H1 (cell line): ENCODE data around the gene LECT2. TPM values are rescaled to one million over a fixed set of nuclear protein-coding genes. Genes with fewer than 3 reads are reported as not detected.

Experiments used
- JUN ChIP-seq: IDR thresholded peaks from 2 replicates; pipeline ENCODE4 v1.6.1; 2011; ENCODE audit warnings: low read depth, mild to moderate bottlenecking, improper control_type of control experiment, low read length
- POLR2AphosphoS5 ChIP-seq: IDR thresholded peaks from 2 replicates; pipeline ENCODE4 v1.6.1; 2011; ENCODE audit warnings: low read depth, low read length
- SIX5 ChIP-seq: IDR thresholded peaks from 2 replicates; pipeline ENCODE4 v1.6.1; 2011; ENCODE audit warnings: mild to moderate bottlenecking, low read depth, low read length
- TCF12 ChIP-seq: IDR thresholded peaks from 2 replicates; pipeline ENCODE4 v1.6.1; 2011; ENCODE audit warnings: low read depth, mild to moderate bottlenecking, low read length
- YY1 ChIP-seq: IDR thresholded peaks from 2 replicates; pipeline ENCODE4 v1.6.1; 2011; ENCODE audit warnings: low read depth, mild to moderate bottlenecking, low read length
- polyA plus RNA-seq, 7 experiments: library from polyadenylated mRNA; depleted of rRNA in 3 of 7; stranded (reverse) in 5 of 7; unstranded in 2 of 7; fragments of >200 nt in 5 of 7; fragments of 200-250 nt in 2 of 7; gene quantifications; 1 replicate in 5 of 7; 2 replicates in 1 of 7; 4 replicates in 1 of 7; pipeline versions ENCODE4 v1.2.1 to v1.2.3, GENCODE V29; 2011 to 2013; ENCODE audit warnings: missing spikeins in 2 of 7, mixed read lengths in 2 of 7
- total RNA-seq: library from RNA; stranded (reverse); fragmentation: NEBNext Ultra II Directional; extraction: Animal tissue kit (Norgen Biotek cat#: 25700); gene quantifications from 2 replicates; pipeline ENCODE4 v1.2.1, GENCODE V29; 2021
- TF ChIP-seq, protein P1 (sequence below): IDR thresholded peaks from 2 replicates; pipeline ENCODE4 v1.6.1; 2012; ENCODE audit warnings: inconsistent platforms
- TF ChIP-seq, protein P2 (sequence below): fragments of 300-600 bp; sonication (generic); IDR thresholded peaks from 2 replicates; pipeline ENCODE4 v1.7.1; 2012; ENCODE audit warnings: low read length, moderate library complexity, mild to moderate bottlenecking, inconsistent platforms; ENCODE audit not compliant: insufficient replicate concordance

LECT2 gene
- total and polyA plus RNA-seq, 2 of the 8 experiments (the other 6 are each of a cell fraction or from before 2014, with no cell fraction given) = not detected

DNA sequence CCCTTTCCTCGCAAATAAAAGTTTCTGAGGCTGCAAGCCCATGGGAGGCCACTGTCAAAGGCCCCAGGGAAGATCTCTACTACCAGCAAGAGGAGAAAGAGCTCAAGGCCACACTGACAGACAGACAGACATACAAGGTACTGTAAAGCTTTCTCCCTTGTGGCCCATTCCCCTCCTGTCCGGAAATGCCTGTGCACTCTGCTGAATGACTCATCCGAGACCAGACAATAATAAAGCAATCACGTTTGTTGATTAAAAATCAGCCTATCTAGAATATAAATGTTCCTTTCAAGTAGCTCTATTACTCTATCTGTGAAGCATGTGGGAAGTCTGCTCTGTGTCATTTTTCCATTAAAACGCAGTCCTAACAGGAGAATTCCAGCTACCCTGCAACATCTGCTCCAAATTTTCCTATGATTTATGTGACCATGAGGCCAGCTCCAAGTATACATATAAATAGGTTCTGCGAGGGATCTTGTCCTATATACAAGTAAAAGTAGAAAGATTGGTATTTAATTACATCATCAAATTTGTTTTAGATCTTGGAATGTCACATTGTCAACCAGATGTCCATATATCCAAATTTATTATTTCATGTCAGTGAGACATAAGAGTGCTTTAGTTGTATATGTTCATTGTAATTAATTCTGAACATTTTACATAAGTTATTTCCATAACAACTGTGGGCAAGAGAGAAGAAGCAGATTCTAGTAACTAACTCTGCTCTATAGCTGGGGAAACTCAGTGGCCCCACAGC is 39.3 kb upstream of the LECT2 start (continued):
- TF ChIP-seq, protein P1, sequence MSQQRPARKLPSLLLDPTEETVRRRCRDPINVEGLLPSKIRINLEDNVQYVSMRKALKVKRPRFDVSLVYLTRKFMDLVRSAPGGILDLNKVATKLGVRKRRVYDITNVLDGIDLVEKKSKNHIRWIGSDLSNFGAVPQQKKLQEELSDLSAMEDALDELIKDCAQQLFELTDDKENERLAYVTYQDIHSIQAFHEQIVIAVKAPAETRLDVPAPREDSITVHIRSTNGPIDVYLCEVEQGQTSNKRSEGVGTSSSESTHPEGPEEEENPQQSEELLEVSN = no peak
- no peak for TF ChIP-seq YY1
- no peak for TF ChIP-seq JUN
- no peak for TF ChIP-seq TCF12
- TF ChIP-seq, protein P2, sequence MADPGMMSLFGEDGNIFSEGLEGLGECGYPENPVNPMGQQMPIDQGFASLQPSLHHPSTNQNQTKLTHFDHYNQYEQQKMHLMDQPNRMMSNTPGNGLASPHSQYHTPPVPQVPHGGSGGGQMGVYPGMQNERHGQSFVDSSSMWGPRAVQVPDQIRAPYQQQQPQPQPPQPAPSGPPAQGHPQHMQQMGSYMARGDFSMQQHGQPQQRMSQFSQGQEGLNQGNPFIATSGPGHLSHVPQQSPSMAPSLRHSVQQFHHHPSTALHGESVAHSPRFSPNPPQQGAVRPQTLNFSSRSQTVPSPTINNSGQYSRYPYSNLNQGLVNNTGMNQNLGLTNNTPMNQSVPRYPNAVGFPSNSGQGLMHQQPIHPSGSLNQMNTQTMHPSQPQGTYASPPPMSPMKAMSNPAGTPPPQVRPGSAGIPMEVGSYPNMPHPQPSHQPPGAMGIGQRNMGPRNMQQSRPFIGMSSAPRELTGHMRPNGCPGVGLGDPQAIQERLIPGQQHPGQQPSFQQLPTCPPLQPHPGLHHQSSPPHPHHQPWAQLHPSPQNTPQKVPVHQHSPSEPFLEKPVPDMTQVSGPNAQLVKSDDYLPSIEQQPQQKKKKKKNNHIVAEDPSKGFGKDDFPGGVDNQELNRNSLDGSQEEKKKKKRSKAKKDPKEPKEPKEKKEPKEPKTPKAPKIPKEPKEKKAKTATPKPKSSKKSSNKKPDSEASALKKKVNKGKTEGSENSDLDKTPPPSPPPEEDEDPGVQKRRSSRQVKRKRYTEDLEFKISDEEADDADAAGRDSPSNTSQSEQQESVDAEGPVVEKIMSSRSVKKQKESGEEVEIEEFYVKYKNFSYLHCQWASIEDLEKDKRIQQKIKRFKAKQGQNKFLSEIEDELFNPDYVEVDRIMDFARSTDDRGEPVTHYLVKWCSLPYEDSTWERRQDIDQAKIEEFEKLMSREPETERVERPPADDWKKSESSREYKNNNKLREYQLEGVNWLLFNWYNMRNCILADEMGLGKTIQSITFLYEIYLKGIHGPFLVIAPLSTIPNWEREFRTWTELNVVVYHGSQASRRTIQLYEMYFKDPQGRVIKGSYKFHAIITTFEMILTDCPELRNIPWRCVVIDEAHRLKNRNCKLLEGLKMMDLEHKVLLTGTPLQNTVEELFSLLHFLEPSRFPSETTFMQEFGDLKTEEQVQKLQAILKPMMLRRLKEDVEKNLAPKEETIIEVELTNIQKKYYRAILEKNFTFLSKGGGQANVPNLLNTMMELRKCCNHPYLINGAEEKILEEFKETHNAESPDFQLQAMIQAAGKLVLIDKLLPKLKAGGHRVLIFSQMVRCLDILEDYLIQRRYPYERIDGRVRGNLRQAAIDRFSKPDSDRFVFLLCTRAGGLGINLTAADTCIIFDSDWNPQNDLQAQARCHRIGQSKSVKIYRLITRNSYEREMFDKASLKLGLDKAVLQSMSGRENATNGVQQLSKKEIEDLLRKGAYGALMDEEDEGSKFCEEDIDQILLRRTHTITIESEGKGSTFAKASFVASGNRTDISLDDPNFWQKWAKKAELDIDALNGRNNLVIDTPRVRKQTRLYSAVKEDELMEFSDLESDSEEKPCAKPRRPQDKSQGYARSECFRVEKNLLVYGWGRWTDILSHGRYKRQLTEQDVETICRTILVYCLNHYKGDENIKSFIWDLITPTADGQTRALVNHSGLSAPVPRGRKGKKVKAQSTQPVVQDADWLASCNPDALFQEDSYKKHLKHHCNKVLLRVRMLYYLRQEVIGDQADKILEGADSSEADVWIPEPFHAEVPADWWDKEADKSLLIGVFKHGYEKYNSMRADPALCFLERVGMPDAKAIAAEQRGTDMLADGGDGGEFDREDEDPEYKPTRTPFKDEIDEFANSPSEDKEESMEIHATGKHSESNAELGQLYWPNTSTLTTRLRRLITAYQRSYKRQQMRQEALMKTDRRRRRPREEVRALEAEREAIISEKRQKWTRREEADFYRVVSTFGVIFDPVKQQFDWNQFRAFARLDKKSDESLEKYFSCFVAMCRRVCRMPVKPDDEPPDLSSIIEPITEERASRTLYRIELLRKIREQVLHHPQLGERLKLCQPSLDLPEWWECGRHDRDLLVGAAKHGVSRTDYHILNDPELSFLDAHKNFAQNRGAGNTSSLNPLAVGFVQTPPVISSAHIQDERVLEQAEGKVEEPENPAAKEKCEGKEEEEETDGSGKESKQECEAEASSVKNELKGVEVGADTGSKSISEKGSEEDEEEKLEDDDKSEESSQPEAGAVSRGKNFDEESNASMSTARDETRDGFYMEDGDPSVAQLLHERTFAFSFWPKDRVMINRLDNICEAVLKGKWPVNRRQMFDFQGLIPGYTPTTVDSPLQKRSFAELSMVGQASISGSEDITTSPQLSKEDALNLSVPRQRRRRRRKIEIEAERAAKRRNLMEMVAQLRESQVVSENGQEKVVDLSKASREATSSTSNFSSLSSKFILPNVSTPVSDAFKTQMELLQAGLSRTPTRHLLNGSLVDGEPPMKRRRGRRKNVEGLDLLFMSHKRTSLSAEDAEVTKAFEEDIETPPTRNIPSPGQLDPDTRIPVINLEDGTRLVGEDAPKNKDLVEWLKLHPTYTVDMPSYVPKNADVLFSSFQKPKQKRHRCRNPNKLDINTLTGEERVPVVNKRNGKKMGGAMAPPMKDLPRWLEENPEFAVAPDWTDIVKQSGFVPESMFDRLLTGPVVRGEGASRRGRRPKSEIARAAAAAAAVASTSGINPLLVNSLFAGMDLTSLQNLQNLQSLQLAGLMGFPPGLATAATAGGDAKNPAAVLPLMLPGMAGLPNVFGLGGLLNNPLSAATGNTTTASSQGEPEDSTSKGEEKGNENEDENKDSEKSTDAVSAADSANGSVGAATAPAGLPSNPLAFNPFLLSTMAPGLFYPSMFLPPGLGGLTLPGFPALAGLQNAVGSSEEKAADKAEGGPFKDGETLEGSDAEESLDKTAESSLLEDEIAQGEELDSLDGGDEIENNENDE = no peak
- TF ChIP-seq POLR2AphosphoS5 = no peak
- TF ChIP-seq SIX5 = no peak
